GM21825 (cell line): Measurements from ENCODE around the gene ITIH2.

Experiments
- ATAC-seq: cut with Tn5 transposase; IDR thresholded peaks from one replicate; pipeline ENCODE4 v1.9.1; 2021; ENCODE audit warnings: mild to moderate bottlenecking, moderate library complexity; ENCODE audit not compliant: unreplicated experiment

ITIH2 gene

GRCh38 chr10:7794251-7795026 lies 91.3 kb downstream of the ITIH2 start:
- no peak for ATAC-seq

- ATAC-seq, result no peak
These were observed 92.5 kb downstream of the ITIH2 start for GRCh38 chr10:7795605-7796004.

DNA sequence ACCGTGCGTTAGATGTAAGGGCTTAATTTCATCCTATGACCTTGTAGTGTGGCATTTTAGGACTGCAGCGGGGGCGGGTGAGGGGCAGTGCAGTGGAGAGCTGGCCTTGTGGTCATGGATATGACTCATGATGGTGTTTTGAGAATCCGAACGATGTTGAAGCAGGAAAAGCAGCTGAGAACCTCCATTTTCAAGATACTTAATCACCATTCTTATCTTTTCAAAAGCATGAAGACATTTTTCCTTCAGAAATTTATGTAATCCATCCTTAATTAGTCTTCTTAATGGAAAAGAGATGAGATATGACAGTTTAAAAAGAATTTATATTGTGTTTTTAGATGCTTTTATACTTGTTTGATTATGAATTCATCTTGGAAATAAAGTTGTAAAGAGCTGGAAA lies 94.5 kb downstream of the ITIH2 start:
- no peak for ATAC-seq
